GM12875 (cell line): Measurements from ENCODE around the gene BNC2.

Experiments used
- H3K4me3 ChIP-seq: one replicate; pipeline ENCODE4 v1.5.1; 2011; ENCODE audit warnings: low read depth, low read length, control low read depth
- CTCF ChIP-seq: IDR thresholded peaks from 2 replicates; pipeline ENCODE4 v1.5.1; 2011; ENCODE audit warnings: low read depth, mild to moderate bottlenecking, control low read depth, inconsistent platforms, low read length, moderate library complexity, borderline replicate concordance; ENCODE audit not compliant: insufficient read depth

BNC2 gene

DNA sequence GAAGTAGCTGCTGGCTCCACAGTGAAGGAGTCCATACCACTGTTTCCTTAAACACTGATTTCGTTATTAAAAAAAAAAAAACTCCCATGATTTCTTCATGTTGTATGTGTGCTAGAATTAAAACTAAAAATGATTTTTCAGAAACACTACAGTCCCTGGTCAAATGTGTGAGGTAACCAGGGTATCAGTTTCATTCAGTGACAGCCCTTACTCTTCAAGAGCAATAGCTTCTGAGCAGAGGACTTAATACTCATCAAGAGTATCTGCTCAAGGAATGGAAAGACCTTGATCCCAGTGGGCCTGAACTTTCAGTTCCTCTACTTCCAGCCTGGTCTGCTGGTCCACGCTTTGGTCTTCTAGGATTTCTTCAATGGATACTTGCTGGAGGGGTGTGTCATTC is 95.1 kb downstream of the BNC2 start:
- H3K4me3 ChIP-seq = no peak overlapping the region
- TF ChIP-seq CTCF = no peak

- TF ChIP-seq CTCF = no peak
- H3K4me3 ChIP-seq = no peak overlapping the region
These were observed 96.9 kb downstream of the BNC2 start for GRCh38 chr9:16773617-16774016.

DNA sequence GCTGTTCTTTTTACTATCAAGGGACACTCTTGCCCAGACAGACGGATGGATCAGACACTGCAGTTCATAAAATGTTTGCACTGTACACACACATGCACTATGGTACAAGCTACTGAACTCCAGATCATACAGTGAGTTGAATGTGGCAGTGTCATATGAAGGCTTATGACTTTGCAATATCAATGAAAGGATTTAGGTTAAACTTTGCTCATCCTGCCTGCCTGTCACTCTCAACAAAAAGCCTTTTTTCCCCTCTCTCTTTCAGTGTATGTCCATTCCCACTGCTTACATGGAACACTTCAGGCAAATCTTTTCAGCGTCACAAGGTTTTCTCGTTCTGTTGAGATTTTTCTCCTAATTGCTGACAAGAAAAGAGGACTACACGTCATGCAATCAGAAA is 97.4 kb downstream of the BNC2 start:
- H3K4me3 ChIP-seq = no peak overlapping the region
- no peak for TF ChIP-seq CTCF

GRCh38 chr9:16771356-16771755 is 99.1 kb downstream of the BNC2 start:
- TF ChIP-seq CTCF = no peak
- no peak overlapping the region for H3K4me3 ChIP-seq

- no peak overlapping the region for H3K4me3 ChIP-seq
- TF ChIP-seq CTCF = no peak
These were observed 101.2 kb downstream of the BNC2 start for GRCh38 chr9:16769291-16769690.

GRCh38 chr9:16768816-16769215 is 101.7 kb downstream of the BNC2 start:
- no peak for TF ChIP-seq CTCF
- no peak overlapping the region for H3K4me3 ChIP-seq

GRCh38 chr9:16767366-16767765 is 103.1 kb downstream of the BNC2 start:
- TF ChIP-seq CTCF = no peak
- no peak overlapping the region for H3K4me3 ChIP-seq
